HG03060 (cell line): Measurements from ENCODE around the gene KCNMB2.
"Not testable (repeated sequence)": the region's sequence is repeated elsewhere in the genome, so short reads cannot be mapped to it uniquely, and the experiment has no call there.

Source experiments
- ATAC-seq: cut with Tn5 transposase; IDR thresholded peaks from one replicate; pipeline ENCODE4 v1.9.1; 2021; ENCODE audit warnings: low read depth, moderate number of reproducible peaks; ENCODE audit not compliant: unreplicated experiment

Gene KCNMB2

GRCh38 chr3:178847190-178847589, 311.0 kb downstream of the KCNMB2 start:
- no peak for ATAC-seq

- no peak for ATAC-seq
These were observed 313.1 kb downstream of the KCNMB2 start for GRCh38 chr3:178849199-178849910.

DNA sequence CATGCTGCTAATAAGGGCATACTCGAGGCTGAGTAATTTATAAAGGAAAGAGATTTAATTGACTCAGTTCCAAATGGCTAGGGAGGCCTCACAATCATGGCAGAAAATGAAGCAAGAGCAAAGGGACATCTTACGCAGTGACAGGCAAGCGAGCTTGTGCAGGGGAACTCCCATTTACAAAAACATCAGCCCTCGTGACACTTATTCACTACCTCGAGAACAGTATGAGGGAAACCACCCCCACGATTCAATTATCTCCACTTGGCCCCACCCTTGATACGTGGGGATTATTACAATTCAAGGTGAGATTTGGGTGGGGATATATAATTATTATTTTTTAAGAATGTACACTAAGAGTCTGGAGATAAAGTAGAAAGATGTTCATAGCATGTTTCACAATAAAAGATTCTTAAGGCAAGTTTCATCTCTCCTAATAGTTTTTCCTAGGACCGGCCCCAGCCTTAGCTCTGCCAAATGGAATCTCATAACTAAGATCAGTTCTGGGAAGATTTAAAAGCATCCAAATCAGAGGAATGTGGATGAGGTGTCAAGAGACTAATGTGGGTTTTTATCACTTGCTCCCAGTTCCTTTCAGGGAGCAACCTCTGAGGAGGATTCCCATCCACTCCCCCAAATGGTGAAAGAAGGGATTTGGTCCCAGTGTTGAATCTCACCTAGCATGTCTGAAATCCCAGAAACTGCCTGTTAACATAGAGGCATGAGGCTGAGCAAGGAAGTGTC, 314.4 kb downstream of the KCNMB2 start:
- no peak for ATAC-seq

DNA sequence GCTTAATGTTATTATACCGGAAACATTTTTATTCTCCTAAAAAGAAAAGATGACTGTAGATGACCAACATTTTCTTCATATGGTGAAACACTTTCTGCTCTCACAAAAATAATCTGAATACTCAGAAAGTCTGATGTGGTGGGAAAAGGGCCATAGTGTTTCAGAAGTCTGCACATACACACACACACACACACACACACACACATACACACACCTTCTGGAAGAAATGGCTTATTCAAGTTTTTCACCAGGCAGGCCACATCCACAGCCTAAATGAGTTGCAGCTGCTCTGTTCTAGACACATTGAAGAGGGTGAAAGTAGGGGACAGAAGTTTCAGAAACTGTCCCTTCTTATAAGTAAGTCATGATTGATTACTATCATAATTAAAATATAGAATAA, 315.3 kb downstream of the KCNMB2 start:
- no peak for ATAC-seq

DNA sequence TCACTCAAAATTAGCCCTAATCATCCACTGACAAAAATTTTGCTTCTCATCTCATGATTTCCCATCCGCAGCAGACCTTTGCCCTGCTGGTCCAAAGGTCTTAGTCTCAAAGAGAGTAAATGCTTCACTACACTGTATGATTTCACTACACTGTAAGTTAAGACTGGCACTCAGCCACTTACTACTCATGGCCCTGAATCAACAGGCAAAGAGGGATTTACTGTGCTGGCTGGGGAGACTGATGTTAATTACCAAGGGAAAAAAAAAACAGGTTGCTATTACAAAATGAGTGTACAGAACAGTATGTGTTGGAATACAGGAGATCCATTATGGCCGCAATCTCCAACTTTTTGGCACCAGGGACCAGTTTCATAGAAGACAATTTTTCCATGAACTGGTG, 320.6 kb downstream of the KCNMB2 start:
- ATAC-seq = no peak

DNA sequence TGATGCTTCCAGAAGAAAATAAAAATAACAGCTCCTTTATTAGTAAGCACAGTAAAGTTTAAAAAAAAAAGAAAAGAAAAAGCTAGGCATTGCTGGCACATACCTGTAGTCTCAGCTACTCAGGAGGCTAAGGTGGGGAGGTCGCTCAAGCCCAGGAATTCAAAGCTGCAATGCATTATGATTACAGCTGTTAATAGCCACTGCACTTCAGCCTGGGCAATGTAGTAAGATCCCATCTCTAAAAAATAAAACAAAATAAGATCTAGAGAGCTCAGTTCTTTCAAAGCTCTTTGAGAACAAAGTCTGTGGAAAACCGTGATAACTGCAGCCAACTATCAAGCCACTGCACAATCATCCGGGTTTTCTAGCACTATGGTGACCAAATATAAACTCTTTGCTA, 323.1 kb downstream of the KCNMB2 start:
- ATAC-seq = no peak

DNA sequence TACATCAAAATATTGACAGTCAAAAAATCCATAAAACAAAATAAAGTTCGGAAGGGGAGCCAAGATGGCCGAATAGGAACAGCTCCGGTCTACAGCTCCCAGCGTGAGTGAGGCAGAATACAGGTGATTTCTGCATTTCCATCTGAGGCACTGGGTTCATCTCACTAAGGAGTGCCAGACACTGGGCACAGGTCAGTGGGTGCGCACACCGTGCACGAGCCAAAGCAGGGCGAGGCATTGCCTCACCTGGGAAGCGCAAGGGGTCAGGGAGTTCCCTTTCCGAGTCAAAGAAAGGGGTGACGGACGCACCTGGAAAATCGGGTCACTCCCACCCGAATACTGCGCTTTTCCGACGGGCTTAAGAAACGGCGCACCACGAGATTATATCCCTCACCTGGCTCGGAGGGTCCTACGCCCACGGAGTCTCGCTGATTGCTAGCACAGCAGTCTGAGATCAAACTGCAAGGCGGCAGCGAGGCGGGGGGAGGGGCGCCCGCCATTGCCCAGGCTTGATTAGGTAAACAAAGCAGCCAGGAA, 323.7 kb downstream of the KCNMB2 start:
- ATAC-seq = not testable (repeated sequence)

- ATAC-seq = no peak
These were observed 332.4 kb downstream of the KCNMB2 start for GRCh38 chr3:178868681-178869080.

- no peak for ATAC-seq
These were observed 333.8 kb downstream of the KCNMB2 start for GRCh38 chr3:178870085-178870484.

DNA sequence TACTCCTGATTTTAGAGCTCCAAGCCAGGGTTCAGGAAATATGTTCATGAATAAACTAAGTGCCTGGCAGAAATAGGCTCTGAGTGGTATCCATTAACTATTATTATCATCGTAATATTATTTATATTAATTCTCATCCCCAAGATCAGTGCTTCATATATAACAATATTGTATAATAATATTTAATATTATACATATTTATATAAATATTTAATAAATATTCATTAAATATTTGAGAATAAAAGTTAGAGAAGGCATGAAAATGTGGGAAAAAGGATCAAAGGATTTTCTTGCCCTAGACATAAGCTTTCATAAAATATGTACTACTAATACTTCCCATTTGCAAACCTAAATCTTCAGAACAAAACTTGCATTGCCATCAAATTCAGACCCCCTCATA, 338.9 kb downstream of the KCNMB2 start:
- no peak for ATAC-seq

DNA sequence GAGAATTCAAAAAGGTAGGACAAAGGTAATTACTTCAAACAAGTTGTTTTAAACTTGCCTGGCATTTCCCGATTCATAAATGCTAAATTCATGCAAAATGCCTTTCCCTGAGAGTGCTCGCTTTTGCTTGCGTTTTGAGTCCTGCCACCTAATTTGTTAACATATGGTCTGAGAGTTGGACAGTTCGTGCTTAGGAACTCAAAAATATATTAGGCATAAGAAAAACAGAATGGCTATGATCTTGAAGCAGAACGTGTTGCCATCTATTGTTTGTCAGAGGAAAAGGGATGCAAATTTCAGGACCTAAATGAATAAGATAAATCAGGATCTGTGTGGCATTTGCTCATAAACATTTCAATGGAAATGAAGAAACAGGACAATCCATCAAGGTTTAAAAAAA, 339.6 kb downstream of the KCNMB2 start:
- no peak for ATAC-seq

DNA sequence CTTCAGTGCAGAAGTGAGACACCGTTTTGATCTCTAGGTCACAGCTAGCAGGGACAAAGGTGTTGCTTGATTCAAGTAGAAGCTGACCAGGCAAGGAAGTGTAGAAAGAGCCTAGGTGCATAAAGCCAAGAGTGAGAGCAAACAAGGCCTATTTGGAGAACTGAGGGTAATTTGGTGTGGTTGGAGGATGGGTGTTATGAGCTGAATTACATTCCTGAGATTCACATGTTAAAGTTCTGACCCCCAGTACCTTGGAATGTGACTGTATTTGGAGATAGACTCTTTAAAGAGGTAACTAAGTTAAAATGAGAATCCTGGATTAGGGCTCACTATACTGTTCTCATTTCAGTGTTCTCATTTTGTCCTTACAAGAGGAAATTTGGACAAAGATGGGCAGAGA, 344.0 kb downstream of the KCNMB2 start:
- no peak for ATAC-seq
